Osteocyte (in vitro differentiated cells): ENCODE measurements around the gene TRMT1. TPM values are rescaled to one million over a fixed set of nuclear protein-coding genes. Genes with fewer than 3 reads are reported as not detected.

Source experiments
- DNase-seq: peaks from one replicate; pipeline ENCODE4 v3.0.0; 2021; ENCODE audit warnings: mixed read lengths; ENCODE audit not compliant: unreplicated experiment; ENCODE audit errors: extremely low spot score
- H3K27ac Mint-ChIP-seq: one replicate; pipeline ENCODE4 v1.8.0; 2021; ENCODE audit warnings: mild to moderate bottlenecking, mixed read lengths; ENCODE audit not compliant: unreplicated experiment
- H3K27me3 Mint-ChIP-seq: one replicate; pipeline ENCODE4 v1.8.0; 2021; ENCODE audit warnings: mixed read lengths; ENCODE audit not compliant: unreplicated experiment
- H3K36me3 Mint-ChIP-seq: one replicate; pipeline ENCODE4 v1.8.0; 2021; ENCODE audit warnings: mixed read lengths; ENCODE audit not compliant: unreplicated experiment
- H3K4me1 Mint-ChIP-seq: one replicate; pipeline ENCODE4 v1.8.0; 2021; ENCODE audit warnings: mixed read lengths; ENCODE audit not compliant: unreplicated experiment
- H3K4me3 Mint-ChIP-seq: one replicate; pipeline ENCODE4 v1.8.0; 2021; ENCODE audit warnings: mild to moderate bottlenecking, moderate library complexity, mixed read lengths; ENCODE audit not compliant: unreplicated experiment
- H3K9me3 Mint-ChIP-seq: one replicate; pipeline ENCODE4 v1.8.0; 2021; ENCODE audit warnings: mixed read lengths; ENCODE audit not compliant: unreplicated experiment
- total RNA-seq: library from RNA; stranded (reverse); gene quantifications from 2 replicates; pipeline ENCODE4 v1.2.1, GENCODE V29; 2021
- TF ChIP-seq, protein P1 (sequence below): fragments of 200-600 bp; sonication (generic); IDR thresholded peaks from 2 replicates; pipeline ENCODE4 v1.5.0; 2021; ENCODE audit warnings: antibody characterized with exemption, mild to moderate bottlenecking, moderate library complexity

TRMT1 gene
- total RNA-seq, 1 donor from 2014 or later, result 43.1 TPM

DNA sequence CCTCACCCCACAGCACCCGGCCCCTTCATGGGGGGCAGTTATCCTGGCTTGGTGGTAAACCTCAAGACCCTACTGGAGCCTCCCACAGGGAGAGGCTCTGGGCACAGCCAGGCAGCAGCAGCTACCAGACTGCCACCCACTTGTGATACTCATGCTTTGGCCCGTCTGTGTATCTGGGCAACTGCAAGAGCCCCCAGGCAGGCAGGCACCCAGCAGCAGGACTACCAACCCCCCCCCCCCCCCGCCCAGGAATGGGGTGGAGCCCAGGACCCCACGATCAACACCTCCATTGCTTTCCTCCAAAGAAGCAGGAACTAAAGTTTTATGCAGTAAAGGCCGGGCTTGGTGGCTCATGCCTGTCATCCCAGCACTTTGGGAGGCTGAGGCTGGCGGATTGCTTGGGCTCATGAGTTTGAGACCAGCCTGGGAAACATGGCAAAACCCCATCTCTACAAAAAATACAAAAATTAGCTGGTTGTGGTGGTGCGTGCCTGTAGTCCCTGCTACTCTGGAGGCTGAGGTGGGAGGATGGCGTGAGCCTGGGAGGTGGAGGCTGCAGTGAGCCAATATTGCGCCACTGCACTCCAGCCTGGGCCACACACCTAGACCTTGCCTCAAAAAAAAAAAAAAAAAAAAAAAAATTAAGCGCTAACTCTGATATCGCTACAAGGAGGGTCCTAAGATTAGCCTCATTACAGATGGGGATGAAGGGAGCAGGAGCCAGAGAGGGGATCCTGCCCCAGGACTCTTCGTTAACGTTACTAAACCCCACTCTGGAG lies 12.8 kb downstream of the TRMT1 start:
- TF ChIP-seq, protein P1, sequence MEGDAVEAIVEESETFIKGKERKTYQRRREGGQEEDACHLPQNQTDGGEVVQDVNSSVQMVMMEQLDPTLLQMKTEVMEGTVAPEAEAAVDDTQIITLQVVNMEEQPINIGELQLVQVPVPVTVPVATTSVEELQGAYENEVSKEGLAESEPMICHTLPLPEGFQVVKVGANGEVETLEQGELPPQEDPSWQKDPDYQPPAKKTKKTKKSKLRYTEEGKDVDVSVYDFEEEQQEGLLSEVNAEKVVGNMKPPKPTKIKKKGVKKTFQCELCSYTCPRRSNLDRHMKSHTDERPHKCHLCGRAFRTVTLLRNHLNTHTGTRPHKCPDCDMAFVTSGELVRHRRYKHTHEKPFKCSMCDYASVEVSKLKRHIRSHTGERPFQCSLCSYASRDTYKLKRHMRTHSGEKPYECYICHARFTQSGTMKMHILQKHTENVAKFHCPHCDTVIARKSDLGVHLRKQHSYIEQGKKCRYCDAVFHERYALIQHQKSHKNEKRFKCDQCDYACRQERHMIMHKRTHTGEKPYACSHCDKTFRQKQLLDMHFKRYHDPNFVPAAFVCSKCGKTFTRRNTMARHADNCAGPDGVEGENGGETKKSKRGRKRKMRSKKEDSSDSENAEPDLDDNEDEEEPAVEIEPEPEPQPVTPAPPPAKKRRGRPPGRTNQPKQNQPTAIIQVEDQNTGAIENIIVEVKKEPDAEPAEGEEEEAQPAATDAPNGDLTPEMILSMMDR, result no peak
- H3K36me3 Mint-ChIP-seq, result no peaks in the 10 kb centered on the region
- peaks cover 7% of the 10 kb centered on the region for H3K4me1 Mint-ChIP-seq
- H3K27me3 Mint-ChIP-seq, result peaks cover 8% of the 10 kb centered on the region
- H3K9me3 Mint-ChIP-seq, result no peaks in the 10 kb centered on the region
- DNase-seq, result no peak
- no peak overlapping the region for H3K27ac Mint-ChIP-seq
- no peak overlapping the region for H3K4me3 Mint-ChIP-seq

DNA sequence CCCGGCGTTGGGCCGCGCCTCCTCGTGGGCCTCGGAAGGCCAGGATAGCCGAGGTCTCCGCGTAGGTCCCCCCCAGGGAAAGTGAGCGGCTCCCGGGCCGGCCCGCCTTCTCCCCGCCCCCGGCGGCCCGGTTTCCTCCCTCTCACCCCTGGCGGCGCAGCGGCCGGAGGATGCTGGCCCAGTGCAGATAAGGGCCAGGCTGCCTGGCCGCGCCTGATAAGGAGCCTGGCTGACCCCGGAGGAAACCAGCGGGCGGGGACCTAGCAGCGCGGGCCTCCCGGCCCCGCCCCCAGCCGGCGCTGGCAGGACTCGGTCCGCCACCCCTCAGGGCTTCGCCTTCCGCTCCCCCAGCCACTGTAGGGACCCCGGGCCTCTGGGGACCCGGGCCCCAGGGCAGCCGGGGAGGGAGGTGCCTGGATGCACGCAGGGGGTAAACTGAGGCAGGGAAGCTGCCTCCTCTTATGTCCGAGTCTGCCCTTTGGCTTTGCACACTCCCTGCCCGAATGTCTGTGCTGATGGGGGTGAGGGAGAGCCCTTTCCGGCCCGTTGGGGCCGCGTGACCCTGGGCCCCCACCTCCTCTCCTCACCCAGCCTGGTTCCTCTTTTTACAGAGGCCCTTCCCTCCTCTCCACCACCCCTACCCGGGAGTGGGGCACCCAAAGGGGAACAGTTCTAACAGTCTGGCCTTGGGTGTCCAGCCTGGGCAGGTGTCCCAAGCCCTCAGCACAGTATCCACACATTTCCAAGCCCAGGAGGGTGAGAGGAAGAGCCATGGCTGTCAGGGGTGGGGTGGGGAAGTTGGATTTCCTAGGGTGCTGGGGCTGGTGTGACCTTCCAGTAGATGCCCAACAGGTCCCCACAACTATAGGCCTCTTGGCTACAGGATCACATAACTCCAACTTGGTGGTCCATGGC lies 13.6 kb downstream of the TRMT1 start, which contains the start of gene LYL1:
Gene LYL1, minus strand, starts transcription at position 193 of the 915 bp plus-strand sequence. CDS start 1,687 bp downstream, outside the sequence.
- TF ChIP-seq, protein P1, result no peak
- Mint-ChIP-seq H3K27ac (no peak within 1 kb of the TSS), H3K4me1 (peaks cover 10% of the 10 kb centered on the region), H3K9me3 (no peaks in the 10 kb centered on the region), H3K36me3 (no peaks in the 10 kb centered on the region), H3K4me3 (no peak within 1 kb of the TSS), H3K27me3 (peaks cover 8% of the 10 kb centered on the region)
- DNase-seq, result peak; percentile 83

GRCh38 chr19:13102416-13102665 lies 14.2 kb downstream of the TRMT1 start:
- DNase-seq, result no peak
- Mint-ChIP-seq H3K4me1 (peaks cover 10% of the 10 kb centered on the region), H3K36me3 (no peaks in the 10 kb centered on the region), H3K9me3 (no peaks in the 10 kb centered on the region), H3K27me3 (peaks cover 8% of the 10 kb centered on the region), H3K27ac (no peak overlapping the region), H3K4me3 (no peak overlapping the region)
- TF ChIP-seq, protein P1, result no peak

GRCh38 chr19:13101590-13102415 lies 14.7 kb downstream of the TRMT1 start:
- H3K27ac Mint-ChIP-seq, result no peak overlapping the region
- H3K4me1 Mint-ChIP-seq, result peaks cover 14% of the 10 kb centered on the region
- DNase-seq, result no peak
- H3K4me3 Mint-ChIP-seq, result no peak overlapping the region
- TF ChIP-seq, protein P1, result no peak
- H3K36me3 Mint-ChIP-seq, result peaks cover 3% of the 10 kb centered on the region
- peaks cover 11% of the 10 kb centered on the region for H3K27me3 Mint-ChIP-seq
- no peaks in the 10 kb centered on the region for H3K9me3 Mint-ChIP-seq
